GM23338 (cell line): ENCODE results near the gene ITPR3. TPM values are rescaled to one million over a fixed set of nuclear protein-coding genes. Genes with fewer than 3 reads are reported as not detected.

Experiments
- ATAC-seq: fragments of 200-7000 bp; cut with Tn5 transposase; 3 replicates; pipeline ENCODE4 v1.9.1; 2020
- DNase-seq: peaks from one replicate; pipeline ENCODE4 v3.0.0-alpha.2; 2015; ENCODE audit warnings: low spot score
- H2AFZ ChIP-seq: fragments of 200-600 bp; sonication (generic); 2 replicates; pipeline ENCODE4 v1.8.0; 2016; ENCODE audit warnings: antibody characterized with exemption, mild to moderate bottlenecking, moderate library complexity
- H3F3A ChIP-seq: fragments of 200-600 bp; sonication (generic); replicated peaks from 2 replicates; pipeline ENCODE4 v1.8.0; 2017; ENCODE audit warnings: antibody characterized with exemption, mixed run types, low read depth
- H3K27ac ChIP-seq: fragments of 200-600 bp; sonication (generic); 2 replicates; pipeline ENCODE4 v1.6.1; 2016; ENCODE audit warnings: low read depth
- H3K27me3 ChIP-seq: fragments of 200-600 bp; sonication (generic); 2 replicates; pipeline ENCODE4 v1.8.0; 2016; ENCODE audit warnings: mild to moderate bottlenecking, mixed run types, moderate library complexity; ENCODE audit not compliant: insufficient read depth
- H3K36me3 ChIP-seq: fragments of 200-600 bp; sonication (generic); 2 replicates; pipeline ENCODE4 v1.8.0; 2016; ENCODE audit warnings: mild to moderate bottlenecking; ENCODE audit not compliant: insufficient read depth
- H3K4me1 ChIP-seq: fragments of 200-600 bp; sonication (generic); 2 replicates; pipeline ENCODE4 v1.8.0; 2016; ENCODE audit warnings: mild to moderate bottlenecking, moderate library complexity; ENCODE audit not compliant: insufficient read depth
- H3K4me2 ChIP-seq: fragments of 200-600 bp; sonication (generic); 2 replicates; pipeline ENCODE4 v1.7.1; 2017; ENCODE audit warnings: mixed run types
- H3K4me3 ChIP-seq: fragments of 200-600 bp; sonication (generic); 2 replicates; pipeline ENCODE4 v1.6.1; 2016; ENCODE audit warnings: mixed run types
- H3K79me2 ChIP-seq: fragments of 200-600 bp; sonication (generic); replicated peaks from 2 replicates; pipeline ENCODE4 v1.8.0; 2017; ENCODE audit warnings: mild to moderate bottlenecking; ENCODE audit not compliant: insufficient read depth
- H3K9me2 ChIP-seq: fragments of 200-600 bp; sonication (generic); 2 replicates; pipeline ENCODE4 v1.8.0; 2017; ENCODE audit not compliant: insufficient read depth
- H4K20me1 ChIP-seq: fragments of 200-600 bp; sonication (generic); replicated peaks from 2 replicates; pipeline ENCODE4 v1.8.0; 2017; ENCODE audit warnings: mild to moderate bottlenecking; ENCODE audit not compliant: insufficient read depth
- H3K27ac Mint-ChIP-seq: 2 replicates; pipeline ENCODE4 v1.8.0; 2020; ENCODE audit warnings: inconsistent platforms, mild to moderate bottlenecking, moderate library complexity, mixed read lengths
- H3K27me3 Mint-ChIP-seq: 3 replicates; pipeline ENCODE4 v1.8.0; 2022; ENCODE audit warnings: low read depth, mild to moderate bottlenecking, moderate library complexity, mixed read lengths, inconsistent platforms; ENCODE audit not compliant: insufficient read depth, poor library complexity
- H3K36me3 Mint-ChIP-seq: 3 replicates; pipeline ENCODE4 v1.8.0; 2021; ENCODE audit warnings: low read depth, mild to moderate bottlenecking, inconsistent platforms, moderate library complexity, mixed read lengths
- H3K4me1 Mint-ChIP-seq: 3 replicates; pipeline ENCODE4 v1.8.0; 2020; ENCODE audit warnings: mild to moderate bottlenecking, inconsistent platforms, mixed read lengths
- H3K4me3 Mint-ChIP-seq: 3 replicates; pipeline ENCODE4 v1.8.0; 2021; ENCODE audit warnings: moderate library complexity, mild to moderate bottlenecking, inconsistent platforms, mixed read lengths
- H3K9me3 Mint-ChIP-seq: 3 replicates; pipeline ENCODE4 v1.8.0; 2020; ENCODE audit warnings: moderate library complexity, mild to moderate bottlenecking, inconsistent platforms, mixed read lengths
- CREB1 ChIP-seq: fragments of 250-450 bp; sonication (Bioruptor Pico); IDR thresholded peaks from 2 replicates; pipeline ENCODE4 v1.5.0; 2020; ENCODE audit warnings: low read depth, mild to moderate bottlenecking, moderate library complexity
- EZH2phosphoT487 ChIP-seq: fragments of 200-600 bp; sonication (generic); IDR thresholded peaks from one replicate; pipeline ENCODE4 v1.8.1; 2018; ENCODE audit warnings: antibody characterized with exemption; ENCODE audit not compliant: unreplicated experiment
- NANOG ChIP-seq: IDR thresholded peaks from 2 replicates; pipeline ENCODE4 v1.6.1; 2016; ENCODE audit warnings: antibody characterized with exemption, borderline replicate concordance
- ZNF114 ChIP-seq: fragments of 250-450 bp; sonication (Bioruptor Pico); IDR thresholded peaks from 2 replicates; pipeline ENCODE4 v1.5.0; 2020; ENCODE audit warnings: mild to moderate bottlenecking, moderate library complexity
- ZNF331 ChIP-seq: fragments of 250-450 bp; sonication (Bioruptor Pico); IDR thresholded peaks from 2 replicates; pipeline ENCODE4 v1.5.0; 2020; ENCODE audit warnings: low read depth, mild to moderate bottlenecking, moderate library complexity
- polyA plus RNA-seq: library from polyadenylated mRNA; unstranded; fragments of >200 nt; fragmentation: Nextera tagmentation; extraction: Ambion mirVana; gene quantifications from 2 replicates; pipeline ENCODE4 v1.2.1, GENCODE V29; 2016
- total RNA-seq: library from RNA; depleted of rRNA; stranded (reverse); fragments of >200 nt; shearing (Covaris generic); gene quantifications from 2 replicates; pipeline ENCODE4 v1.2.3, GENCODE V29; 2014
- TF ChIP-seq, protein P1 (sequence below): IDR thresholded peaks from one replicate; pipeline ENCODE4 v1.6.1; 2018; ENCODE audit warnings: antibody characterized with exemption; ENCODE audit not compliant: unreplicated experiment
- TF ChIP-seq, protein P2 (sequence below), 2 experiments: fragments of 200-600 bp in 1 of 2; sonication (generic) in 1 of 2; conservative IDR thresholded peaks; 2 replicates each; pipeline versions ENCODE4 v1.5.1 to v1.6.1; 2016 to 2017; ENCODE audit warnings: antibody characterized with exemption in 2 of 2, low read depth in 2 of 2, mild to moderate bottlenecking in 2 of 2, moderate library complexity in 1 of 2
- TF ChIP-seq, protein P3 (sequence below): fragments of 250-450 bp; sonication (Bioruptor Pico); IDR thresholded peaks from 2 replicates; pipeline ENCODE4 v1.5.0; 2020; ENCODE audit warnings: mild to moderate bottlenecking, moderate library complexity

Gene ITPR3
- total and polyA plus RNA-seq, 2 experiments from 2014 or later: 7.3 to 31.9 TPM

DNA sequence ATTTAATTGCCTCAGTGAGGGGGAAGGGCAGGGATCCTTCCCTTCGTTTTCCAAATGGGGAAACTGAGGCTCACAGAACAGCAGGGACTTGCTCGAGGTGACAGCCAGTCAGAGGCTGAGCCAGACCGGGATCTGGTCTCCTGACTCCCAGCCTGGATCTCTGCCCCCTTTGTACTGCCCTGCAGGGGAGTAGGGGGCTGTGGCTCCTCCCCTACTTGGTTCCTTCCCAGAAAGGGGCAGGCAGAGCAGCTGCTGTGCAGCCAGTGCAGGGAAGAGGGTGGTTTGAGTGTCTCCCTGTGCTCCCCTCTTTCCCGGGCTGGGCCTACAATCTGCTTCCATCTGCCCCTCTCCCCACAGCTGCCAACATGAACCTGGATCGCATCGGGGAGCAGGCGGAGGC lies 52.7 kb downstream of the ITPR3 start (continued):
- TF ChIP-seq, protein P1, sequence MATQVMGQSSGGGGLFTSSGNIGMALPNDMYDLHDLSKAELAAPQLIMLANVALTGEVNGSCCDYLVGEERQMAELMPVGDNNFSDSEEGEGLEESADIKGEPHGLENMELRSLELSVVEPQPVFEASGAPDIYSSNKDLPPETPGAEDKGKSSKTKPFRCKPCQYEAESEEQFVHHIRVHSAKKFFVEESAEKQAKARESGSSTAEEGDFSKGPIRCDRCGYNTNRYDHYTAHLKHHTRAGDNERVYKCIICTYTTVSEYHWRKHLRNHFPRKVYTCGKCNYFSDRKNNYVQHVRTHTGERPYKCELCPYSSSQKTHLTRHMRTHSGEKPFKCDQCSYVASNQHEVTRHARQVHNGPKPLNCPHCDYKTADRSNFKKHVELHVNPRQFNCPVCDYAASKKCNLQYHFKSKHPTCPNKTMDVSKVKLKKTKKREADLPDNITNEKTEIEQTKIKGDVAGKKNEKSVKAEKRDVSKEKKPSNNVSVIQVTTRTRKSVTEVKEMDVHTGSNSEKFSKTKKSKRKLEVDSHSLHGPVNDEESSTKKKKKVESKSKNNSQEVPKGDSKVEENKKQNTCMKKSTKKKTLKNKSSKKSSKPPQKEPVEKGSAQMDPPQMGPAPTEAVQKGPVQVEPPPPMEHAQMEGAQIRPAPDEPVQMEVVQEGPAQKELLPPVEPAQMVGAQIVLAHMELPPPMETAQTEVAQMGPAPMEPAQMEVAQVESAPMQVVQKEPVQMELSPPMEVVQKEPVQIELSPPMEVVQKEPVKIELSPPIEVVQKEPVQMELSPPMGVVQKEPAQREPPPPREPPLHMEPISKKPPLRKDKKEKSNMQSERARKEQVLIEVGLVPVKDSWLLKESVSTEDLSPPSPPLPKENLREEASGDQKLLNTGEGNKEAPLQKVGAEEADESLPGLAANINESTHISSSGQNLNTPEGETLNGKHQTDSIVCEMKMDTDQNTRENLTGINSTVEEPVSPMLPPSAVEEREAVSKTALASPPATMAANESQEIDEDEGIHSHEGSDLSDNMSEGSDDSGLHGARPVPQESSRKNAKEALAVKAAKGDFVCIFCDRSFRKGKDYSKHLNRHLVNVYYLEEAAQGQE: no peak
- TF ChIP-seq, protein P2, sequence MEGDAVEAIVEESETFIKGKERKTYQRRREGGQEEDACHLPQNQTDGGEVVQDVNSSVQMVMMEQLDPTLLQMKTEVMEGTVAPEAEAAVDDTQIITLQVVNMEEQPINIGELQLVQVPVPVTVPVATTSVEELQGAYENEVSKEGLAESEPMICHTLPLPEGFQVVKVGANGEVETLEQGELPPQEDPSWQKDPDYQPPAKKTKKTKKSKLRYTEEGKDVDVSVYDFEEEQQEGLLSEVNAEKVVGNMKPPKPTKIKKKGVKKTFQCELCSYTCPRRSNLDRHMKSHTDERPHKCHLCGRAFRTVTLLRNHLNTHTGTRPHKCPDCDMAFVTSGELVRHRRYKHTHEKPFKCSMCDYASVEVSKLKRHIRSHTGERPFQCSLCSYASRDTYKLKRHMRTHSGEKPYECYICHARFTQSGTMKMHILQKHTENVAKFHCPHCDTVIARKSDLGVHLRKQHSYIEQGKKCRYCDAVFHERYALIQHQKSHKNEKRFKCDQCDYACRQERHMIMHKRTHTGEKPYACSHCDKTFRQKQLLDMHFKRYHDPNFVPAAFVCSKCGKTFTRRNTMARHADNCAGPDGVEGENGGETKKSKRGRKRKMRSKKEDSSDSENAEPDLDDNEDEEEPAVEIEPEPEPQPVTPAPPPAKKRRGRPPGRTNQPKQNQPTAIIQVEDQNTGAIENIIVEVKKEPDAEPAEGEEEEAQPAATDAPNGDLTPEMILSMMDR (conservative IDR thresholded peaks at IDR 0.05; ENCODE audit: low read depth in 2 of 2): no peak
- no peak for TF ChIP-seq ZNF331 (CRISPR knock-in tag)
- no peak for TF ChIP-seq NANOG

DNA sequence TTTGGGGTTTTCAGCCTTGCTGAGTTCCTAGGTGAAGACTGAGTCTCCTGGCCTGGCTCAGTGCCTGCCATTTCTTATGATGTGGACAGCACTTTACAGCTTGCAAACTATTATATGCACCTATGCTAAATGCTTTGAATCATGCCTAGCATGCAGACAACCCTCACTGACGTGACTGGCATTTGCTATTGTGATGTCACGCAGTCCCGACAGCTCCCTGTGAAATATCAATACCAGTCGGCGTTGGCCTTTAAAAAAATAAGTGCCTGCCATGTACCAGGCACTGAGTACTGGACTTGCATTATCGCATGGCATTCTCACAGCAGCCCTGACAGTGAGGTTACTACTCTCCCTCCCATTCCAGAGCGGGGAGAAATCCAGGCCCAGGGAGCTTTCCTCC lies 54.8 kb downstream of the ITPR3 start:
- Histone ChIP-seq H3K9me2 (no peaks in the 10 kb centered on the region), H4K20me1 (no peaks in the 10 kb centered on the region; the same call in 1 of the 2 replicates), H3K79me2 (no peaks in the 10 kb centered on the region), H3K36me3 (no peaks in the 10 kb centered on the region), H3K4me2 (no peak overlapping the region), H3K27ac (no peak overlapping the region), H3K27me3 (no peaks in the 10 kb centered on the region), H3K4me3 (no peak overlapping the region), H3F3A (no peaks in the 10 kb centered on the region), H3K4me1 (no peaks in the 10 kb centered on the region), H2AFZ (no peak overlapping the region)
- no peak for TF ChIP-seq ZNF331 (CRISPR knock-in tag)
- no peak for TF ChIP-seq ZNF114
- no peak for TF ChIP-seq EZH2phosphoT487
- TF ChIP-seq NANOG: no peak
- H3K27me3 Mint-ChIP-seq: peaks cover 8% of the 10 kb centered on the region
- H3K4me1 Mint-ChIP-seq: peaks cover 4% of the 10 kb centered on the region; the same call in 2 of the 3 replicates
- ATAC-seq (no peak), DNase-seq (no peak)
- H3K4me3 Mint-ChIP-seq: no peak overlapping the region
- H3K9me3 Mint-ChIP-seq: no peaks in the 10 kb centered on the region
- no peak overlapping the region for H3K27ac Mint-ChIP-seq
- H3K36me3 Mint-ChIP-seq: peaks cover 27% of the 10 kb centered on the region

DNA sequence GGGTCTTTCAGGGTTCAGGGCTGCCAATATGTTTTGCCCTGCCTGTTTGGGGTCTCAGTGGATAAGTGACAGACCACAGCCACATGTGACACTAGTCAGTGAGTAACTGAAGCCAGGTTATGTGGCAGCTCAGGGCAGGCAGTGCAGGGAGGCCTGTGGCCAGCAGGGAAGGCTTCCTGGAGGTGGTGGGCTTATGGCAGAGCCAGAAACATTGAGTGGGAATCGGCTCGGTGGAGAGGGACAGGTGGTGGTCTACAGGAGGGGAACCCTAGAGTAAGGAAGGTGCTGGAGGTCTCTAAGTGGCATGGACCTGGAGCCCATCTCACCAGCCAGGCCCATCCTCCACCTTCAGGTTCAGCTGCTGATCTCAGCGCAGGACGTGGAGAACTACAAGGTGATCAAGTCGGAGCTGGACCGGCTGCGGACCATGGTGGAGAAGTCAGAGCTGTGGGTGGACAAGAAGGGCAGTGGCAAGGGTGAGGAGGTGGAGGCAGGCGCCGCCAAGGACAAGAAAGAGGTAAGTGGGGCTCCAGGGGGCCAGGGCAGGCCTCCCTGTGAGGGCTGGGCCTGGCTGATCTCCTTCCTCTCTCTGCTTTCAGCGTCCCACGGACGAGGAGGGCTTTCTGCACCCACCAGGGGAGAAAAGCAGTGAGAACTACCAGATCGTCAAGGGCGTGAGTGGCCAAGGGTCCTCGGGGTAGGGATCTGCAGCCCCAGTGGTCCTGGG lies 55.5 kb downstream of the ITPR3 start:
- Mint-ChIP-seq H3K27me3 (peaks cover 10% of the 10 kb centered on the region), H3K4me1 (peaks cover 3% of the 10 kb centered on the region; the same call in 2 of the 3 replicates), H3K27ac (no peak overlapping the region), H3K9me3 (no peaks in the 10 kb centered on the region), H3K36me3 (peaks cover 33% of the 10 kb centered on the region), H3K4me3 (no peak overlapping the region)
- ATAC-seq (no peak), DNase-seq (no peak)
- Histone ChIP-seq H3K27ac (no peak overlapping the region), H3K4me1 (no peaks in the 10 kb centered on the region), H3K4me2 (no peak overlapping the region), H4K20me1 (no peaks in the 10 kb centered on the region; the same call in 1 of the 2 replicates), H3K36me3 (no peaks in the 10 kb centered on the region), H3K79me2 (no peaks in the 10 kb centered on the region), H3K27me3 (no peaks in the 10 kb centered on the region), H3K9me2 (no peaks in the 10 kb centered on the region), H3K4me3 (no peak overlapping the region), H2AFZ (no peak overlapping the region), H3F3A (no peaks in the 10 kb centered on the region)
- TF ChIP-seq CREB1 (CRISPR knock-in tag): no peak
- TF ChIP-seq, protein P3, sequence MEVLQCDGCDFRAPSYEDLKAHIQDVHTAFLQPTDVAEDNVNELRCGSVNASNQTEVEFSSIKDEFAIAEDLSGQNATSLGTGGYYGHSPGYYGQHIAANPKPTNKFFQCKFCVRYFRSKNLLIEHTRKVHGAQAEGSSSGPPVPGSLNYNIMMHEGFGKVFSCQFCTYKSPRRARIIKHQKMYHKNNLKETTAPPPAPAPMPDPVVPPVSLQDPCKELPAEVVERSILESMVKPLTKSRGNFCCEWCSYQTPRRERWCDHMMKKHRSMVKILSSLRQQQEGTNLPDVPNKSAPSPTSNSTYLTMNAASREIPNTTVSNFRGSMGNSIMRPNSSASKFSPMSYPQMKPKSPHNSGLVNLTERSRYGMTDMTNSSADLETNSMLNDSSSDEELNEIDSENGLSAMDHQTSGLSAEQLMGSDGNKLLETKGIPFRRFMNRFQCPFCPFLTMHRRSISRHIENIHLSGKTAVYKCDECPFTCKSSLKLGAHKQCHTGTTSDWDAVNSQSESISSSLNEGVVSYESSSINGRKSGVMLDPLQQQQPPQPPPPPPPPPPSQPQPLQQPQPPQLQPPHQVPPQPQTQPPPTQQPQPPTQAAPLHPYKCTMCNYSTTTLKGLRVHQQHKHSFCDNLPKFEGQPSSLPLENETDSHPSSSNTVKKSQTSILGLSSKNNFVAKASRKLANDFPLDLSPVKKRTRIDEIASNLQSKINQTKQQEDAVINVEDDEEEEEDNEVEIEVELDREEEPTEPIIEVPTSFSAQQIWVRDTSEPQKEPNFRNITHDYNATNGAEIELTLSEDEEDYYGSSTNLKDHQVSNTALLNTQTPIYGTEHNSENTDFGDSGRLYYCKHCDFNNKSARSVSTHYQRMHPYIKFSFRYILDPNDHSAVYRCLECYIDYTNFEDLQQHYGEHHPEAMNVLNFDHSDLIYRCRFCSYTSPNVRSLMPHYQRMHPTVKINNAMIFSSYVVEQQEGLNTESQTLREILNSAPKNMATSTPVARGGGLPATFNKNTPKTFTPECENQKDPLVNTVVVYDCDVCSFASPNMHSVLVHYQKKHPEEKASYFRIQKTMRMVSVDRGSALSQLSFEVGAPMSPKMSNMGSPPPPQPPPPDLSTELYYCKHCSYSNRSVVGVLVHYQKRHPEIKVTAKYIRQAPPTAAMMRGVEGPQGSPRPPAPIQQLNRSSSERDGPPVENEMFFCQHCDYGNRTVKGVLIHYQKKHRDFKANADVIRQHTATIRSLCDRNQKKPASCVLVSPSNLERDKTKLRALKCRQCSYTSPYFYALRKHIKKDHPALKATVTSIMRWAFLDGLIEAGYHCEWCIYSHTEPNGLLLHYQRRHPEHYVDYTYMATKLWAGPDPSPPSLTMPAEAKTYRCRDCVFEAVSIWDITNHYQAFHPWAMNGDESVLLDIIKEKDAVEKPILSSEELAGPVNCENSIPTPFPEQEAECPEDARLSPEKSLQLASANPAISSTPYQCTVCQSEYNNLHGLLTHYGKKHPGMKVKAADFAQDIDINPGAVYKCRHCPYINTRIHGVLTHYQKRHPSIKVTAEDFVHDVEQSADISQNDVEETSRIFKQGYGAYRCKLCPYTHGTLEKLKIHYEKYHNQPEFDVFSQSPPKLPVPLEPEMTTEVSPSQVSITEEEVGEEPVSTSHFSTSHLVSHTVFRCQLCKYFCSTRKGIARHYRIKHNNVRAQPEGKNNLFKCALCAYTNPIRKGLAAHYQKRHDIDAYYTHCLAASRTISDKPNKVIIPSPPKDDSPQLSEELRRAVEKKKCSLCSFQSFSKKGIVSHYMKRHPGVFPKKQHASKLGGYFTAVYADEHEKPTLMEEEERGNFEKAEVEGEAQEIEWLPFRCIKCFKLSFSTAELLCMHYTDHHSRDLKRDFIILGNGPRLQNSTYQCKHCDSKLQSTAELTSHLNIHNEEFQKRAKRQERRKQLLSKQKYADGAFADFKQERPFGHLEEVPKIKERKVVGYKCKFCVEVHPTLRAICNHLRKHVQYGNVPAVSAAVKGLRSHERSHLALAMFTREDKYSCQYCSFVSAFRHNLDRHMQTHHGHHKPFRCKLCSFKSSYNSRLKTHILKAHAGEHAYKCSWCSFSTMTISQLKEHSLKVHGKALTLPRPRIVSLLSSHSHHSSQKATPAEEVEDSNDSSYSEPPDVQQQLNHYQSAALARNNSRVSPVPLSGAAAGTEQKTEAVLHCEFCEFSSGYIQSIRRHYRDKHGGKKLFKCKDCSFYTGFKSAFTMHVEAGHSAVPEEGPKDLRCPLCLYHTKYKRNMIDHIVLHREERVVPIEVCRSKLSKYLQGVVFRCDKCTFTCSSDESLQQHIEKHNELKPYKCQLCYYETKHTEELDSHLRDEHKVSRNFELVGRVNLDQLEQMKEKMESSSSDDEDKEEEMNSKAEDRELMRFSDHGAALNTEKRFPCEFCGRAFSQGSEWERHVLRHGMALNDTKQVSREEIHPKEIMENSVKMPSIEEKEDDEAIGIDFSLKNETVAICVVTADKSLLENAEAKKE (CRISPR knock-in tag): no peak
